GM18519 (cell line): ENCODE data around the gene HASPIN.
"Not testable (repeated sequence)": the region's sequence is repeated elsewhere in the genome, so short reads cannot be mapped to it uniquely, and the experiment has no call there.

Experiments
- ATAC-seq: cut with Tn5 transposase; IDR thresholded peaks from one replicate; pipeline ENCODE4 v1.9.1; 2021; ENCODE audit warnings: mild to moderate bottlenecking, moderate library complexity; ENCODE audit not compliant: unreplicated experiment, low FRiP score

Gene HASPIN

GRCh38 chr17:3734911-3735276 lies 11.2 kb downstream of the HASPIN start:
- not testable (repeated sequence) for ATAC-seq

- ATAC-seq = no peak
Measured at GRCh38 chr17:3735515-3735914, 11.8 kb downstream of the HASPIN start.

DNA sequence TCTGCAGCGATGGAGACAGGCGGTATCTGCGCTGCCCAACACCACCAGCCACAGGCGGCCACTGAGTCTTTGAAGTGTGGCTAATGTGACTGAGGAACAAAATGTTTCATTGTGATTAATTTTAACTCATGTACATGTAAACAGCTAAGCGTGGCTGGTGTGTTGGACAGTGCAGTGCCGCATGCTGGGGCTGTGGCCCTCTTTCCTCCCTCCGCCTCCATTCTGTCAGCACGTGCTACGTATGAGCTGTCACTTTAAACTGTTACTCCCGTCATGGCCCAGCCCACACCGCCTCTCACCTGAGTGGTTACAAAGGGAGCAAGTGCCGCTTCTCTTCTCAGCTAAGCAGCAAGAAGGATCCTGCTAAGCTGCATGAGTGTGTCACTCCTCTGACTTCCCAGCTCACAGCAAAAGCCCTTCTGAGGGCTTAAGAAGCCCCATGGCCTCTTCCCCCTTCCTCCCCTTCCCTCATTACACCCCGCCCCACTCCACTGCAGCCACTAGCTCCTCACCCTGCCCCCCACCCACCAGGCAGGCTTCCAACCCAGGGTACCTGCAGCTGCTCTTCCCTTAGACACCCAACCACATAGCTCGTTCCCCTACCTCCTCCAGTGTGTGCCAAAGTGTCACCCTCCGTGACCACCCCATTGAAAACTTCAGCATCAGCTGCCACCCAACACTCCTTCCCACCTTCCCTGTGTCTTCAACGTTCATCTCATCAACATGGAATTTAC lies 15.0 kb downstream of the HASPIN start:
- ATAC-seq = no peak

DNA sequence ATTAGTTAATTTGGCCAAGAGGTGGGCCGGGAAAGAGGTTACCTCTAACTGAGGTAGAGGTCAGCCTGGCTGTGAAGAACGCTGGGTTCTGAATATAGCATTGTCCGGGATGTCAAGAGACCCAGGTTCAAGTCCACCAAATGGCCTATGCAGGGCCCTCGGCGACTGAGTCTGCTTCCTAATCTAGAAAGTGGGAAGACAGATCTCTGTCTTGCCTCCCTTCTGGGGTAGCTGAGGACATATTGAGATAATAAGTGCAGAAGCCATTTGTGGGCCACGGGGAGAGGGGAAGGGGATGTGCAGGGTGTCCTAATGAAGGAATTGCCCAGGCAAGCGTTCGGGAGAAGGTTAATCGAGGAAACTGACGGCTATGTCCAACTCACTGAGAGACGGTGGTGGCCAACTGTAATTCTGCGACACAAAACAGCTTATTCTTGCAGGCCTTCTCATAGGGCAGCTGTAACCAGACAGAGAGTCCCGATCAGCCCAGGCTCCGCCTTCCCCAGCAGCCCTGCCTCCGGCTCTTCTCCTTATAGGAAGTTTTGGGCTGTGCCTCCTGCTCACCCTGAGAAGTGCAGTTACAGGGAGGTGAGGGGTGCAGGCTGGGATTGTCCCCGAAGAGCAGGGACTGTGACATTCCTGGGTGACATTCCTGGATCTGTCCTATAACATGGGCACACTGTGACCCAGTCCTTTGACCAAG lies 15.9 kb downstream of the HASPIN start:
- ATAC-seq = no peak

DNA sequence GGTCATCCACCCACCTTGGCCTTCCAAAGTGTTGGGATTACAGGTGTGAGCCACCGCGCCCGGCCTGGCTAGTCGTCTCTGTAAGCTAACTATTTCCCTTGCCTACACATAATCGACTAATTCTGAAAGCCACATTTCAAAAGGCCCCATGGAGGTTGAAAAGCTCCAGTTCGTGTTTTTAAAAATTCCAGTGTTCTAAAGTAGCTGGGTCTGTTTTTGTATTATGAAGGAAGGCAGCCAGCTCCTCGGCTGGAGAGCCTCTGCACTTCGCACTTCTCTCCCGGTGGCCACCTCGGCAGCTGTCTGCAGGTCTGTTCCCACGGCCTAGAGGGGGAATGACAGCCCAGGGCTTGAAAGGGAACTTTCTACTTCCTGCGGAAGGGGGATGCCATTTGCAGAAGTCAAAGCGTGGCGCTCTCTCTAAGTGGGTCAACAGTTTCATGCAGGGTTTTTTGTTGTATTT lies 16.9 kb downstream of the HASPIN start:
- no peak for ATAC-seq

GRCh38 chr17:3744014-3744413 lies 20.3 kb downstream of the HASPIN start:
- ATAC-seq = no peak

- ATAC-seq = no peak
Measured at GRCh38 chr17:3745071-3745470, 21.4 kb downstream of the HASPIN start.

GRCh38 chr17:3747805-3748204 lies 24.1 kb downstream of the HASPIN start:
- no peak for ATAC-seq

DNA sequence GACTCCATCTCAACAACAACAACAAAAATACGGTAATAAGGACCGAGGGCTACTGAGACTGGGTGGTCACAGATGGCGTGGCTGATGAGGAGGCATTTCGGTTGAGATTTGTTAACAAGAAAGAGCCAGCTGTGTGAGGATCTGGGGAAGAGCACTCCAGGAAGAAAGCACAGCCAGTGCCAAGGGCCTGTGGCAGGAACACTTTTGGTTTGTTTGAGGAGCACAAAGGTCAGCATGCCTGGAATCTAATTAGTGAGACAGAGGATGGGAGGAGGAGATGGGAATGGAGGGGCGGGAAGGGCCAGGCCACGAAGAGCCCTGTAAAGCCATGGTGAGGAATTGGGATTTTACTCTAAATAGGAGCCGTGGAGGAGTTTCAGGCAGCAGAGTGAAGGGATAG lies 24.9 kb downstream of the HASPIN start:
- ATAC-seq = no peak

- ATAC-seq = no peak
Measured at GRCh38 chr17:3750296-3750695, 26.6 kb downstream of the HASPIN start.

DNA sequence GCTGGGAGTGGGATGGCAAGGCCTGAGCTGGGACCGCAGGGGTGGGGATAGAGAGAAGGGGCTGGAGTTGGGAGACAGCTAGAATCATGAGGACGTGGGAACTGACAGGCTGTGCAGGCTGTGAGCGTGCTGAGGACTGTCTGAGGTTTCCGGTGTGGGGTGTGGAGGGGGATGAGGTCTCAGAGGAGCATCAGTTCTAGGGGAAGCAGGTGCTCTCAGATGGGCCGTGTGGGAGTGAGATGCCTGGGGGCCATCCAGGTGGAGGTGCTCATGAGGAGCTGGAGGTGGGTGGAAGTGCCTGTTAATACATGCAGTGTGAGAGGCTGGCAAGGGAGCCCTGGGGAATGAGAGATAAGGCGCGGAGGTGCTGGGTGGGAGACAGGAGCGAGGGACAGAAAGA lies 27.2 kb downstream of the HASPIN start:
- no peak for ATAC-seq

DNA sequence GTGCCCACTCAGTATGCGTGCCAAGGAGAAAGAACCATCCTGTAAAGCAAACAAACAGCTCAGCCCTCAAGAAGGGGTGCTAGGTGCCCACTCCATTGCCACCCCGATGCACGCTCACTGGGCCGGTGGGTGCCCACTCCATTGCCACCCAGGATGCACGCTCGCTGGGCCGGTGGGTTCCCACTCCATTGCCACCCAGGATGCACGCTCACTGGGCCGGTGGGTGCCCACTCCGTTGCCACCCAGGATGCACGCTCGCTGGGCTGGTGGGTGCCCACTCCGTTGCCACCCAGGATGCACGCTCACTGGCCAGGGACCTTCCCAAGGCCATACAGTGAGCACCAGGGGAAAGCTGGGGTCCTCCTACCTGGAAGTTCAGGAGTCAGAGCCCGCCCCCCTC lies 28.1 kb downstream of the HASPIN start:
- ATAC-seq = no peak

DNA sequence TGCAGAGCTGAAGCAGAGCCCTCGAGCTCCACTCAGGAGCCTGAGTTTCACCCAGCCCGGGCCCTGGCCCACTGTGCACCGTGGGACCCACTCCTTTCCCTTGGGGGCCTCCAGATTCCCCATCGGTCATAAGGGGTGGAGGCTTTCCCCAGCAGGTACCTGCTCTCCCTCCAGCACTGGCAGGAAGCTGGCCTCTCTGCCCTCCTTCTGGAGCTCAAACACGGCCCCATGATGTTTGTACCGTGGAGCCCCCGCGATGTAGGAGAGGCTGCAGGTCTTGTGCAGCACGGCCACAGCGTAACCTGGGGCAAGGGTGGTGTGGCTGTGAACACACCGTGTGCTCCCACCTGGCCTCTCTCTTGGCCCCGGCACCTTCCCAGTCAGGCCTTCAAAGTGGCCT lies 29.9 kb downstream of the HASPIN start:
- ATAC-seq = no peak

GRCh38 chr17:3754066-3754457 lies 30.4 kb downstream of the HASPIN start:
- no peak for ATAC-seq

DNA sequence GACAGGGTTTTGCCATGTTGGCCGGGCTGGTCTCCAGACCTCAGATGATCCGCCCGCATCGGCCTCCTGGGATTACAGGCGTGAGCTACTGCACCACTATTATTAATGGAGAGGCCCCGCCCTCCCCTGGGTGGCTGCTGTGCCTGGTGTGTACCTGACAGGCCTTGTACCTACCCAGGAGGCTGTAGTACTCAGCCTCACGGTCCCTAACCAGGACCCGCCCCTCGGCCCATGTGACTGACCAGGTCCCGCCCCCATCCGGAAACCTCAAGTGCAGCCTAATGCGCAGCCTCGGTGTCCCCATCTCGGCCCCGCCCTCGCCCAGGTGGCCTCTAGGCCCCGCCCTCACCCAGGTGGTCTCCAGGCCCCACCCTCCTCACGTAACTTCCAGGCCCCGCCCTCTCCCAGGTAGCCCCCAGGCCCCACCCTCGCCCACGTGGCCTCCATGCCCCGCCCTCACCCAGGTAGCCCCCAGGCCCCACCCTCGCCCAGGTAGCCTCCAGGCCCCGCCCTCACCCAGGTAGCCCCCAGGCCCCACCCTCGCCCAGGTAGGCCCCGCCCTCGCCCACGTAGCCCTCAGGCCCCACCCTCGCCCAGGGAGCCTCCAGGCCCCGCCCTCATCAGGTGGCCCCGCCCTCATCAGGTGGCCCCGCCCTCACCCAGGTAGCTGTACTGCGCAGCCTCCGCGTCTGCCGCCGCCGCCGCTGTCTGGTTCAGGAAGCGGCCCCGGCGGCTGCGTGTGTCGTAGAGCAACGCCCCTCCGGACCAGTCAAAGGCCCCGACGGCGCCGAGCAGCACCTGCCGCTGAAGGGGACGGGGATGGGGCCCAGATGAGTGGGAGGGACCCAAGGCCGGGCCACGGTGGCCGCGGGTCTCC lies 31.0 kb downstream of the HASPIN start:
- no peak for ATAC-seq

DNA sequence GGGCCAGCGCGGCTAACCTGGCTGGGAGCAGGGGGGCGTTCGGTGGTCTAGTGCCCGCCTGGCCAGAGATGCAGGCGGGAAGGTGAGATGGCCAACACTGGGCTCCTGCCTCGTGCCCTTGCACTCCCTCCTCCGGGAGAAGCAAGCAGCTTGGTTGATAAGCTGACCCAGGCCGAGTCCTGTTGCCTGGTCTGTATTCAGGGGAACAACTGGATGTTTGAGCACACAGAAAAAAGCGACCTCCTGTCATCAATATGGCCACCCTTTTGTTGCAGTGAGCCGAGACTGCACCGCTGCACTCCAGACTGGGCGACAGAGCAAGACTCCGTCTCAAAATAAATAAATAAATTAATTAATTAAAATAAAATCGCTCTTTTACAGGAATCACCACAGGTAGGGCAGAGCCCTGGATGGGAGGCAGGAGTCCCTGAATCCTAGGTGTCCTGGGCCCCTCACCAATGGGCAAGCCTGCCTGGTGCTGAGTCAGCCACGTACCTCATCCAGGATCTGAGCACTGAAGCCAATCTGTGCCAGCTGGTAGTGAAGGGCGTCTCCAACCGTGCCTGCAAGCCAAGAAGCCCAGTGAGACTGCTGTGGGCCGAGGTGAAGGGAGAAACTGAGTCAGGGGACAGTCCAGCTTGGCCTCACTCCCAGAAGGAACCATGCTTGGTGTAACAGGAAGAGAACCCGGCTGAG lies 31.8 kb downstream of the HASPIN start:
- no peak for ATAC-seq

- ATAC-seq = no peak
Measured at GRCh38 chr17:3759597-3760216, 36.0 kb downstream of the HASPIN start.

GRCh38 chr17:3761036-3761917 lies 37.6 kb downstream of the HASPIN start:
- ATAC-seq = no peak

GRCh38 chr17:3761918-3762380 lies 38.2 kb downstream of the HASPIN start:
- no peak for ATAC-seq
